ENCODE measurements around the gene PBX1.
A peak's percentile ranks its signal among the peaks of the same experiment; 100 is the strongest.
"Not testable (repeated sequence)": the region's sequence is repeated elsewhere in the genome, so short reads cannot be mapped to it uniquely, and the experiment has no call there.

Gene PBX1

GRCh38 chr1:164558461-164559341, at the start of gene PBX1:
Gene PBX1, plus strand, starts transcription at chr1:164559184.
- peak; percentile 97 for DNase-seq

- no peak for DNase-seq
Observed at GRCh38 chr1:164510435-164510834, 48.5 kb upstream of the PBX1 start.

GRCh38 chr1:164511001-164511705, 47.8 kb upstream of the PBX1 start:
- DNase-seq, result no peak

GRCh38 chr1:164515231-164515630, 43.8 kb upstream of the PBX1 start:
- no peak for DNase-seq

- no peak for DNase-seq
Observed at GRCh38 chr1:164515711-164516331, 43.2 kb upstream of the PBX1 start.

DNA sequence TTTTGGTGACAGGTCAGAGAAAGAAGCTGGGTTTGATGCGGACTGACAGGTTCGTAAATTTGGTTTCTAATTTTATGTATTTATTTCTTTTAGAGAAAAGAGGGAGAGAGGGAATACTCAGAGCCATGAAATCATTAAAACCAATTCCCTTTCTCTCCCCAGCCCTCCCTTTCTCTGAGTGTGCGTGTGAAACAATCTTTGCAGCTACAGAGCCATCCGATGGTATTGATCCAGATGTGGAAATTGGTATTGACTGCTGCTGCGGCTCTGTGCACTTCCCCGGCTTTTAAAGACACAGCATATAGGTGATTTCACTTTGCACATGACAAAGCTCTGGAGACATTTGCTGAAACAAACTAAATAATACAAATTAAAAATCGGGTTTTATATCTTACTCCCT, 42.4 kb upstream of the PBX1 start:
- no peak for DNase-seq

DNA sequence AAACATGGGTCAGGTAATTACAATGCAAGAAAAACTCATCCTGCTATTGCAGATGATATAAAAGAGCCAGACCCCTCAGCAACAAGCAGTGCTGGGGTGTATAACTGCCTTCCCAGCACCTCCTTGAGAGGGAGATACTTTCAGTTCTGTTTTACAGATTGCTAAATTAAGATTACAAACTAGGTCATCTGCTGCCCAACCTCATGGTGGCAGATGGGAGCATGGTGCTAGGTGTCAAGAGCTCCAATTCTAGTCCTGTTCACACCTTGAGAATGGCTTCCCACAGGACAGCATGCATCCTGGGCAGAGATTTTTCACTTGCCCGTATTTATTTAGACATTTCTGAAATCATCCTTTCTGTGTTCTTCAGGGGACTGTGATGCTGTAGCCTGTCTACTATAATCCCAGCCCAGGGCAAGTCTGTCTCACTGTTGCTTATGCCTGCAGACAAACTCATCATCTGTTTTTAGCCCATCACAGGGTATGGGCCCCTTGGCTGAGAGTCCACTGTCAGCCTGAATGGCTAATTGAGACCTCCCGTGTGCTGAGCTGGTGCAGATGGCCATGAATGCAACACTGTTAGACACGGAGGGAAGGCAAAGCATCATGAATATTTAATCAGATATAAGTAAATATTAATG, 40.2 kb upstream of the PBX1 start:
- DNase-seq, result no peak

DNA sequence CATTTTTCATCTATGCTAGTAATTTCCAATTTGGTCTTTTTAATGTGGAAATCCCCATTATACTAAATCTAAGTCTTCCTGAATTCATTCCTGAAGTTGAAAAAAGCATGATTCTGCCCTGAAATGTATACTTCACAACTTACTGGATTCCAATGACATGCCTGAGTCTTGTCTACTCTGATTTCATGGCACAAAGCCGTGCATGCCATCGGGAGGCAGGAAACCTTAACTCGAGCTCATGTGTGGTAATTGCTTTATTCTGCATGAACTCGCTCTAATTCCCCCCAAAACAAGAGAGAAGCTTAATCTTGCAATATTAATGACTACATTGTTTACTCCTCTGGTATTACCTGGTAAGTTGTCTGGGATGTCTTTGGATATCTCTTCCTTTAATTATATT, 39.6 kb upstream of the PBX1 start:
- DNase-seq, result no peak

DNA sequence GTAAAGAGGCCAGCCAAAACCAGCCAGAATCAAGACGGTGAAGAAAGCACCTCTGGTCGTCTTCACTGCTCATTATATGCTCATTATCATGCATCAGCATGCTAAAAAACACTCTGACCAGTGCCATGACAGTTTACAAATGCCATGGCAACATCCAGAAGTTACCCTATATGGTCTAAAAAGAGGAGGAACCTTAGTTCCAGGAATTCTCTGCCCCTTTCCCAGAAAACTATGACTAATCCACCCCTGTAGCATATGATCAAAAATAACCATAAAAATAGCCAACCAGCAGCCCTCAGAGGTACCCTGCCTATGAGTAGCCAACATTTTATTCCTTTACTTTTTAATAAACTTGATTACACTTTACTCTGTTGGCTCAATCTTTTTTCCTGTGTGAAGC, 34.2 kb upstream of the PBX1 start:
- no peak for DNase-seq

GRCh38 chr1:164534863-164535610, 23.9 kb upstream of the PBX1 start:
- no peak for DNase-seq

DNA sequence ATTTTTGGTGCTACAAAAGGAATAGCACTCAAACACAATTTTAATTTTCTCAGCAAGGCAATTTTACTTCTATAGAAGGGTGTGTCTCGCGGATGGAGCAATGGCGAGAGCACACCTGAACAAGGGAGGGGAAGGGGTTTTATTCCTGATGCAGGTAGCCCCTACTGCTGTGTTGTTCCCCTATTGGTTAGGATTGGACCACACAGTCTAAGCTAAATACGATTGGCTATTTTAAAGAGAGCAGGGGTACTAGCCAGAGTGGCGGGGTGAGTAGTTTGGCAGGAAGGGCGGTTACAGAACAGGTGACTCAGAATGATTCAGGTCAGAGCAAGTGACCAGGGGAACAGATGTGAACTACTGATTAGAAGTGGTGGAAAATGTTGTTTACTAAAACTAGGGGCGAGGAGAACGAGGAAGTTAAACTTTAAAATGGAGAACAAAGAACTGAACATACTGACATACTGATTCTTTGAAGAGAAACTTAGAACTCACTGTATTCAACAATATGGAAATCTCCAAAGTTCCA, 6.5 kb upstream of the PBX1 start:
- DNase-seq, result not testable (repeated sequence)

GRCh38 chr1:164557270-164557669, 1.7 kb upstream of the PBX1 start:
- DNase-seq, result no peak

DNA sequence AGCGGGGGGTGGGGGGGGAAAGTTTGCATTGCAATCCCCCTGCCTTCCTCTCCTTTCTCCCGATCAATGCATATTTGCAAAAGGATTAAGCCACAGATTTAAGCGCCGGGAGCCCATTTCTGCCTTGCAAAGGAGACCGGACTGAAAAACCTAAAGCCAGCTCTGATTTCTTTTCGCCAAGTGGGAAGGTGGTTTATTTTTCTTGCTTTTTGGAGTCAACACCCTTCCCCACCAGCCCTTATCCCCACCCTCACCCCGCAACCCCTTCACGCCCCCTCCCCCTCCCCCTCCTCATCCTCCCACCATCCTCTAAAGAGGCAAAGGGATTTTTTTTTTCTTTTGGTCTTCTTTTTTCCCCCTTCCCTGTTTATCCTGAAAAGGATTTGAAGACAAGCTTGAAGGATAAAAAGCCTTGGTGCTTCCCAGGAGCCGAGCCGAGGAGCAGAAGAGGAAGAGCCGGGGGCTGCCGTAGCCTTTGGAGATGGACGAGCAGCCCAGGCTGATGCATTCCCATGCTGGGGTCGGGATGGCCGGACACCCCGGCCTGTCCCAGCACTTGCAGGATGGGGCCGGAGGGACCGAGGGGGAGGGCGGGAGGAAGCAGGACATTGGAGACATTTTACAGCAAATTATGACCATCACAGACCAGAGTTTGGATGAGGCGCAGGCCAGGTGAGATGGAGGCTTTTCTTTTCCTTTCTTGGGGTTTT, 513 bp downstream of the PBX1 start:
- no peak for DNase-seq

DNA sequence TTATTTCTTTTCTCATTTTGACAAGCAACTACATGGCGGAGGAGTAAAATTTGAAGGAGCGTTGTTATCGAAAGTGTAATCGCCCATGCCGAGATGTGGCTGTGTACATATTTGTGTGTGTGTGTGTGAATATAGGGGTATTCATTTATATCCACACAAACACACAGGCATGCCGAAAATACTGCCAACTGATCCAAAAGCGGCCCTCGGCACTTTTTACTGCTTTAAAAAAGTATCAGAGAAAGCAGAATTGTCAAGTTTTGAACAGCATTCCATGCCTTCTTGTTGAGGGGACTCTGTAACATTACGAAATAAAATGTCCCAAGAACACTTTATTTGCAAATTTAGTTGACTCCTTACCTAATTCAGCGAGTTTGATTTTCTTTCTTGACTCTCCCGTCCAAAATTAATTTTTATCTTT, 1.1 kb downstream of the PBX1 start:
- no peak for DNase-seq

DNA sequence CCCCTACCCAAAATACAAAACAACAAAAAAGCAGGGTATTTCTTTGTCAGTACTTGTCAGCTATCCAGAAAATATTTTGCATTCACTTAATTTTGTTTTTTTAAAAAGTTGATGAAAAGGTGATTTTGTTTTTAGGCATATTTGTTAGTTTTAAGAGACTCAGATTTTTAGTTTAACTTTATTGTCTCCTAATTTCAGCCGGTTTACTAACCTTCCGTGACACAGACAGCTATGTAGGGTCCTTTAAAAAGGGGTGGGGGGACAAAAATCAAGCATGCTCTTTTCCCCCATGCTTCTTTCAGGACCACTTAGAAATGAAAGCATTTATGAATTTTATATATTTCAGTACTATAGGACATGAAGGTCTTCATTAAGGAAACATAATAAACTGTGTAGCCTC, 1.6 kb downstream of the PBX1 start:
- no peak for DNase-seq

- no peak for DNase-seq
Observed at GRCh38 chr1:164561007-164561406, 2.0 kb downstream of the PBX1 start.

GRCh38 chr1:164561472-164561871, 2.5 kb downstream of the PBX1 start:
- no peak for DNase-seq

DNA sequence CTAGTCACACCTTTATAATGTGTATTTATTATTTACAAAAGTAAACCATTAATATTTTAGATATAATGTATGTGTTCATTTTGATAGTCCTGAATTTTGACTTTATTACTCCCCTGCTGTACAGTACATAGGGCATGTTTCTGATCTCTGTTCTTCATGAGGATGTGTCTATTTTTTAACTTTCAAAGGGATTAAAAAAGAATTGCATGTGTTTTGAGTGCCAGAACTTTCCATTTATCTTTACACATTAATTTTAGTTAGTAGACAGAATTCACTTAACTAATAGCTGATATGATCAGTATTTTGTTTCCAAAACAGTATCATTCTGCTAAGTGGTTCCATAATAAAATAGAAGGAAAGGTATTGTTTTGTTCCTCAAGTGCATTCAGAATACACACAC, 3.1 kb downstream of the PBX1 start:
- no peak for DNase-seq

DNA sequence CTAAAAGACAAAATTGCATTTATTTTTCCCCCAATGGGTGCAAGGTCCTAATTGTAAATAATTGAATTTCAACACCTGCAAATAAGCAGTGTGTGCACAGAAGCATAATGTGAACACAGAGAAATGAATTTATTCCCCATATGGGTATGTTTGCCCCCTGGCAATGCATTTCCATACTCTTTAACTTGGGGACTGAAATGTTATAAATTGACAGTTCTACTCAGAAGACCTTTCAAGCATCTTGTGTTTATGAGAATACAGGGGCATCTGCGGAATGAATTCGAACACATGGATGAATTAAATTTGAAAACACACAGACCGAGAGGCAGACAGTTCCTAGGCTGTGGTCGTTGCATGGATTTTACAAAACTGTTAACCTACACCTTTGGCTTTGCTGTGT, 3.5 kb downstream of the PBX1 start:
- no peak for DNase-seq

DNA sequence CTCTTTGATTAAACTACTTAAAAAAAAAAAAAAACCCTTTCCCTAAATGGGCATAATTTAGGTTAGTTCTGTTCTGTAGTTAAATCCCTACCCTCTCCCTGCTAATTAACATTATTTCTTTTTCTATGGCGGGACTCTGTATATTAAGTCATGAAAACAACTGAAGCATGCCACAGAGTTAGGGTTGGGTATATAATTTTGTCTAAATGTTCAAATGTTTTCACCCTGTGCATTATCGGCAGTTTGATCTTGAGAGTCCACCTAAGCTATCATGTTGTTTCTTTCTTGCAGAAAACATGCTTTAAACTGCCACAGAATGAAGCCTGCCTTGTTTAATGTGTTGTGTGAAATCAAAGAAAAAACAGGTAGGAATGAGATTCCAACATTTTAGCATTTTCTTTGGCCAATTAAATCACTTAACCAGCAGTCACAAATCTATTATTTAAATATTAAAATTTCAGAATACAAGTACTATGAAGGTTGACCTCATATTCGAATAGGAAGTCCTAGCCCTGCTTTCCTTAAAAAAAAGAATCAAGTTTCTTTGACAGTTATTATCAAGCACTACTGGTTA, 4.0 kb downstream of the PBX1 start:
- no peak for DNase-seq

GRCh38 chr1:164563721-164564360, 4.9 kb downstream of the PBX1 start:
- DNase-seq, result no peak

Measured in NCI-H1436 (cell line).